GM12892 (cell line): ENCODE results near the gene MYCBP2.

Source experiments
- DNase-seq: peaks from one replicate; pipeline ENCODE4 v3.0.0; 2011; ENCODE audit not compliant: insufficient read length
- FAIRE-seq: peaks from 2 replicates; lab custom pipeline; 2011; peaks lifted over from hg19 to GRCh38; lab: Jason Lieb, UNC
- POLR2A ChIP-seq: IDR thresholded peaks from 2 replicates; pipeline ENCODE4 v1.6.1; 2011; ENCODE audit warnings: low read depth, low read length, control low read depth
- POLR2AphosphoS5 ChIP-seq: IDR thresholded peaks from 2 replicates; pipeline ENCODE4 v1.6.1; 2011; ENCODE audit warnings: low read depth, low read length, control low read depth
- TAF1 ChIP-seq: IDR thresholded peaks from 2 replicates; pipeline ENCODE4 v1.6.1; 2011; ENCODE audit warnings: low read depth, mild to moderate bottlenecking, control low read depth, low read length, borderline replicate concordance

Gene MYCBP2

GRCh38 chr13:77033717-77034302 is 293.1 kb downstream of the MYCBP2 start:
- FAIRE-seq = no peak

GRCh38 chr13:77031656-77032243 is 295.1 kb downstream of the MYCBP2 start:
- TF ChIP-seq POLR2A = no peak
- no peak for TF ChIP-seq TAF1
- no peak for TF ChIP-seq POLR2AphosphoS5
- DNase-seq (no peak), FAIRE-seq (no peak)

More at GRCh38 chr13:77033717-77034302, 293.1 kb downstream of the MYCBP2 start:
- no peak for DNase-seq
- TF ChIP-seq POLR2AphosphoS5 = no peak
- TF ChIP-seq POLR2A = no peak
- no peak for TF ChIP-seq TAF1

GRCh38 chr13:77029436-77029835 is 297.5 kb downstream of the MYCBP2 start:
- TF ChIP-seq TAF1 (no peak), POLR2A (no peak), POLR2AphosphoS5 (no peak)
- DNase-seq (no peak), FAIRE-seq (no peak)

- no peak for TF ChIP-seq TAF1
- TF ChIP-seq POLR2A = no peak
- TF ChIP-seq POLR2AphosphoS5 = no peak
- no peak for DNase-seq
- no peak for FAIRE-seq
Observed at GRCh38 chr13:77028202-77028601, 298.7 kb downstream of the MYCBP2 start.

GRCh38 chr13:77026861-77027621 is 299.9 kb downstream of the MYCBP2 start, which contains the start of gene FBXL3:
Gene FBXL3 (minus strand): TSS chr13:77027159. CDS start chr13:77021860, 5,299 bp downstream.
- FAIRE-seq (peak; percentile 88), DNase-seq (peak; percentile 66)
- TF ChIP-seq TAF1 = peak; percentile 61; the same call in 1 of the 2 replicates
- peak; percentile 50; the same call in 1 of the 2 replicates for TF ChIP-seq POLR2AphosphoS5
- TF ChIP-seq POLR2A = peak; percentile 77

GRCh38 chr13:77026255-77026860 is 300.5 kb downstream of the MYCBP2 start:
- DNase-seq = peak; percentile 33
- TF ChIP-seq POLR2AphosphoS5 (no peak), POLR2A (no peak), TAF1 (0 out of 2 replicates have a peak, but pooled peaks have one; percentile 40)
- peak; percentile 87 for FAIRE-seq

- FAIRE-seq = peak; percentile 9
- TF ChIP-seq POLR2A (no peak), POLR2AphosphoS5 (no peak), TAF1 (no peak)
- no peak for DNase-seq
Observed at GRCh38 chr13:77022341-77022740, 304.6 kb downstream of the MYCBP2 start.

GRCh38 chr13:77019756-77020155 is 307.1 kb downstream of the MYCBP2 start:
- TF ChIP-seq TAF1 = no peak
- TF ChIP-seq POLR2AphosphoS5 = no peak
- TF ChIP-seq POLR2A = no peak
- FAIRE-seq = no peak
- DNase-seq = no peak

- FAIRE-seq = no peak
- no peak for DNase-seq
- TF ChIP-seq POLR2AphosphoS5 (no peak), POLR2A (no peak), TAF1 (no peak)
Observed at GRCh38 chr13:77016888-77017623, 309.8 kb downstream of the MYCBP2 start.

- DNase-seq (no peak), FAIRE-seq (no peak)
- no peak for TF ChIP-seq POLR2A
- TF ChIP-seq TAF1 = no peak
- TF ChIP-seq POLR2AphosphoS5 = no peak
Observed at GRCh38 chr13:77016251-77016812, 310.6 kb downstream of the MYCBP2 start.
